ENCODE measurements around the gene GNB1L.

Gene GNB1L

DNA sequence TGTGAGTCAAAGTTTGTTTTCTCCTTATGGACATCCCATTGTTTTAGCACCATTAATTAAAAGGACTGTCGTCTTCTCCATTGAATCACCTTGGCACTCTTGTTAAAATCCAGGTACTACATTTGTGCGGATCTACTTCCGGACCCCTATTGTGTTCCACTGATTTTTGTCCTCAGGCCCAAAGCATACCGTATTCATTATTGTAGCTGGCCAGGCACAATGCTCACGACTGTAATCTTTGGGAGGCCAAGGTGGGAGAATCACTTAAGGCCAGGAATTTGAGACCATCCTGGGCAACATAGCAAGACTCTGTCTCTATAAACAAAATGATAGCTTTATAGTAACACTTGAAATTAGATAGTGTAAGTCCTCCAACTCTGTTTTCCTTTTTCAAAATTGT is 8.9 kb upstream of the GNB1L start:
- no peak for DNase-seq

DNA sequence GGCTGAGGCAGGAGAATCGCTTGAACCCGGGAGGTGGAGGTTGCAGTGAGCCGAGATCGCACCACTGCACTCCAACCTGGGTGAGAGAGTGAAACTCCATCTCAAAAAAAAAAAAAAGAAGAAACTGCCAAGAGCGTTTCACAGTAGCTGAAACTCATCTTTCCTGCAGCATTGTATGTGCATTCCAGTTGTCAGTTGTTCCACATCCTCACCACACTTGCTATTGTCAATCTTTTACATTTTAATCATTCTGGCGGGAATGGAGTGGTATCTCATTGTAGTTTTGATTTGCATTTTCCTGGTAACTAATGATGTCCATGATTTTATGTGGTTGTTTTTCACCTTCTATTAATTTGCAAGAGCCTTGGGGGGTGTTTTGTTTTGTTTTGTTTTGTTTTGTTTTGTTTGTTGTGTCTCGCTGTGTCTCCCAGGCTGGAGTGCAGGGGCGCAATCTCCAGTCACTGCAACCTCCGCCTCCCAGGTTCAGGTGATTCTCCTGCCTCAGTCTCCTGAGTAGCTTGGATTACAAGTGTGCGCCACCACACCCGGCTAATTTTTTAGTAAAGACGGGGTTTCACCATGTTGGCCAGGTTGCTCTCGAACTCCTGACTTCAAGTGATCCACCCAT is 8.1 kb upstream of the GNB1L start:
- no peak for DNase-seq

DNA sequence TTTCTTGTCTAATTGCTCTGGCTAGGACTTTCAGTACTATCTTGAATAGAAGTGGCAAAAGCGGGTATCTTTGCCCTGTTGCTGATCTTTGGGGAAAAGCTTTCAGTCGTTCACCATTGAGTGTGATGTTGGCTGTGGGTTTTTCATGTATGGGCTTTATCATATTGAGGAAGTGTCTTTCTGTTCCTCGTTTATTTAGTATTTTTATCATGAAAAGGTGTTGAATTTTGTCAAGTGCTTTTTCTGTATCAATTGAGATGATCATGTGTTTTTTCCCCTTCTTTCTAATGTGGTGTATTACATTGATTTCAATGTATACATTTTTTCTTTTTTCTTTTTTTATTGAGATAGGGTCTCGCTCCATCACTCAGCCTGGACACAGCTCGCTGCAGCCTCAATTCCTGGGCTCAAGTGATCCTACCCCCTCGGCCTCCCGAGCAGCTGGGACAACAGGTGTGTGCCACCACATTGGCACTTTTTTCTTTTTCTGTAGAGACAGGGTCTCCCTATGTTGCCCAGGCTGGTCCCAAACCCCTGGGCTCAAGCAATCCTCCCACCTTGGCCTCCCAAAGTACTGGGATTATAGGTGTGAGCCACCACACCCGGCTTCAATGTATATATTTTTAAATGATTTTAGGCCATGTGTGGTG is 5.3 kb upstream of the GNB1L start:
- no peak for DNase-seq

DNA sequence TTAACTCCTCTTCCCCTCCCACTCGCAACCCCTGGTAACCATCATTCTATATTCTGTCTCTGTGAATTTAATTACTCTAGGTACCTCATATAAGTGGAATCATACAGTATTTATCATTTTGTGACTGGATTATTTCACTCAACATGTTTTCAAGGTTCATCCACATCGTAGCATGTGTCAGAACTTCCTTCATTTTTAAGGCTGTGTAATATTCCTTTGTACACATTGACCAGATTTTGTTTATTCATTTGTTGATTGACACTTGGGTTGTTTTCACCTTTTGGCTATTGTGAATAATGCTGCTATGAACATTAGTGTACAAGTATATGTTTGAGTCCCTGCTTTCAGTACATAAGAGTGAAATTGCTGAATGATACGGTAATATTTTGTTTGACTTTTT is 2.7 kb upstream of the GNB1L start:
- DNase-seq, result no peak

DNA sequence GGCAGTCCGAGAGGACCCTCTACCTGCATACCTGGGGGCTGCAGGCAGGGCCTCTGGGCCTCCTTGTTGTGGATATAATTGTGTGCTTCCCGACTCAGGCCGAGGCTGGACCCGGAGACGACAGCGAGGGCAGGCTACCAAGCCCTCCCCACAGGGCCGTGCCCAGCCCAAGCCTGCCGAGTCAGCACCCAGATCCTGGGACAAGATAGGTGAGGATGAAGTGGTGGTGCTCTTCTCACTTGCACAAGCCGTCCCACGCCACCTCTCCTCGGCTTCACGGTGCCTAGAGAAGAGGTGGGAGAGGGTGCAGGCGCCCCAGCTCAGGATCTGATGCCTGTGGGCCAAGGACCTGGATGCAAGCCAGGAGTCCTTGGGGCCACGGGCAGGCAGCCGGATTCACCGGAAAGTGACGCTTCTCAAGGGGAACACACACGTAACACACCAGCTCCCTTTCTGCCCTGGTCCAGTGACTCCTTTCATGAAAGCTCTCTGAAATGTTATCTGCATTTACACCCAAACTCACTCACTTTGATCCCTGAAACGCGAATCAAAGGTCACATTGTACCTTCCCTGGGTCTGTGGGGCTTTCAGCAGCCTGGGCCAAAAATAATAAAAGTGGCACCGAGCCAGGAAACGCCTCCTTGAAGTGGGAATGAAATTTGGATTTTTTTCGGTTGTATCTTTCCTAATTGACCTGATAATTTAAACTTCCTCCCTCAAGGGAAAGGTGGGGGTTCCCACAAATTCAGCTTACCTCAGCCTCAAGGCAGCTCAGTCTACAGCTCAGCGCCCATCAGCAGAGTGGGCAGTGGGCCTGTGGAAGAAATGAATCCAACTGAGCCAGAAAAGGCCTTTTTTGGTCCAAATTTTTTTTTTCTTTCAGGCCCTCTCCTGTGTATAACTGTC is 1.1 kb upstream of the GNB1L start:
- peak in 9 of 51 donors; percentile 9 to 56 (median 50) for DNase-seq

- peak in 2 of 51 donors; percentile 48 to 57 for DNase-seq
These were observed 546 bp downstream of the GNB1L start for GRCh38 chr22:19853879-19854777.

DNA sequence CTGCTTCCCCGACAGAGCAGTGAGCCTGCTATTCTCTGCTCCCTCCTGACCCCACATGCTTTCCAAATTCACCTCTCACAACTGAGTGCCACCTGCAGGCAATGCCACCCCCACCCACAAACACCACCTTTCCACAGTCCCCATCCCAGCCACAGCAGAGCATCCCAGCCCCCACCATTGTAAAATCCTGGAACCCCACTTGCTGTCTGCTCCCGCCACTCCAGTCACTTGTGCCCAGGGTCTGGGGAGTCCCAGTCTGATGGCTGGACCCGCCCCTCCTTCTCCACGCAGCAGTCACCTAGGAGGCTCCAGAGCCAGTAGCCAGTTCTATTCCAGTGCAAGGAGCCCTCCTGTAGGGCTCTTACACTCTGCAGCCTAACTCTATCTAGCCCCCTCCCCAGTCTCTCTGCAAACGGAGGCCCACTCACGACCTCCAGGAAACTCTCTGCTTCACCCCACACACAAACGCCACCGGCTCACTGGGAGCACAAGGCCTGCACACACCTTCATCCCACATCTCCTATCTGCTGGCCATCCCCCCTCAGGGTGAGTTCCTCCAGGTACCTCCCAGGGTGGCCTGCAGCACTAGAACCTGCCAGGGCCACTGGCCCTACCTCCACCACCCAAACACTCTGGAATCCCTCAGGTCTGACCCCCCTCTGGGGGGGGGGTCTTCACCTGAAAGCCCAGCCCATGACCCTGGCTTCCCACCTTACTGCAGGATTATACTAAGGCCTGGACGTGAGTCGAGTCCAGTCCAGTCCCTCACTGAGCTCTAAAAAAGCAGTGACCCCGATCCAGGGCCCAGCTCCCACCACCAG is 1.4 kb downstream of the GNB1L start:
- no peak for DNase-seq

DNA sequence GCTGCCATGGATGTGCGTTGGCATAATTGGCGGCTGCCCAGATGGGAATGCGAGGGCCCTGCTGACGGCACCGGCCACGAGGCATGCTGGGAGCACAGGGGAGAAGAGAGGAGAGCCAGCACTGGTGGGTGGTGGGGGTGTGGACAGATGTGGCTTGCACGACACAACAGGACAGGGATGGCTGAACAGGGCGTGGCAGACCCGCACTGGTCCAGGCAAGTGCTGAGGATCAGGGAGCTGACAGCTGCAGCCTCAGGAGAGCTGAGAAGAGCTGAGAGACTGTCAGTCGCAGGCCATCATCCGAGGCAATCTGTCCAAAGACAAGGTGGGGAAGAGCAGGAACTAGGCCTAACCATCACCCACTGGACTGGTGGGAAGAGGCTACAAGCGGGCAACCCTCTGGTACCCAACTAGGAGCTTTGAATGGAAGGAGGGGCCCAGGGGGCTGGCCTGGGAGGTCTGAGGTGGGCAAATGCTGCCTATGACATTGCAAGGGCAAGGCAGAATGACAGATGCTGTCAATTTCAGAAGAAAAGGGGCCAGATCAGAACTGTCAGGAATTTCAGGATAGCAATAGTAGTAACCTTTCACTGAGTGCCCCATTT is 2.4 kb downstream of the GNB1L start:
- DNase-seq, result peak in 1 of 51 donors; percentile 48

DNA sequence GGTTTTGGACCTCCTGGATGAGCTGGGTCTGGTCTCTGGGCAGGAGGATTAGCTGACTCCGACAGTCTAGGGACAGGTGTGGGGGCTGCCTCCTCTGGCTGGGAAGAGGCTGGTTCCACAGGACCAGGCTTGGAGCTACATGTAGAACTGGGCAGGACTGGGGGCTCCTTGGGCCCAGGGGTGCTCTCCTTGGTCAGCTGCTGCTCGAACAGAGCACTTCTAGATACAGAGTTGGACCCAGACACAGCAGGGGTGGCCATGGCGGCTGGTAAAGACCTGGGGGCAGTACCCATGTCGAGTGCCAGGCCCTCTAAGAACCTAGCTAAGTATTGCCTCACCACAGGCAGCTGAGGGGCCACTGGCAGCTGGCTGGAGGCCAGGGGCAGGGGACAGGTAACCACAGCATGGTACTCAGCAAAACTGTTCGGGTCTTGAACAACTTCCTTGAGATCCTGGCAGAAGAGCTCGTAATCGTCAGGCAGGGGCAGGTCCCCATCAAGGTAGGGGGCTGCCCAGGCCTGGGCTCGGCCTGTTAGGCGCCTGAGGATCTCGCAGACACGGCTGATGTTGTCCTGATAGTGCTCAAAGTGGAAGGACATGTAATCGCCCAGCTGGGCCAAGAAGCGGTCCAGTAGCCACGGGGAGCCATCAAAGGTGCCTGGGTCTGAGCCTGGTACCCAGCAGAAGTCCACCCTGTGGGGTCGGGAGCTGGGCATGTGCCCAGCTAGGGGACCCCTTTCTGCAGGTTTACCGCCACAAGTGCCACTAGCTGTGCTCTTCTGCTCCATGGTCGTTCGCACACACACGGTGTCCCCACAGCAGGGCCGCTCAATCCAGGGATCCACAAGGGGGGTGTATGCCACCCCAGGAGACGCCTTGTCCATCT is 3.1 kb downstream of the GNB1L start:
- DNase-seq, result no peak

- no peak for DNase-seq
These were observed 3.9 kb downstream of the GNB1L start for GRCh38 chr22:19850763-19851109.

DNA sequence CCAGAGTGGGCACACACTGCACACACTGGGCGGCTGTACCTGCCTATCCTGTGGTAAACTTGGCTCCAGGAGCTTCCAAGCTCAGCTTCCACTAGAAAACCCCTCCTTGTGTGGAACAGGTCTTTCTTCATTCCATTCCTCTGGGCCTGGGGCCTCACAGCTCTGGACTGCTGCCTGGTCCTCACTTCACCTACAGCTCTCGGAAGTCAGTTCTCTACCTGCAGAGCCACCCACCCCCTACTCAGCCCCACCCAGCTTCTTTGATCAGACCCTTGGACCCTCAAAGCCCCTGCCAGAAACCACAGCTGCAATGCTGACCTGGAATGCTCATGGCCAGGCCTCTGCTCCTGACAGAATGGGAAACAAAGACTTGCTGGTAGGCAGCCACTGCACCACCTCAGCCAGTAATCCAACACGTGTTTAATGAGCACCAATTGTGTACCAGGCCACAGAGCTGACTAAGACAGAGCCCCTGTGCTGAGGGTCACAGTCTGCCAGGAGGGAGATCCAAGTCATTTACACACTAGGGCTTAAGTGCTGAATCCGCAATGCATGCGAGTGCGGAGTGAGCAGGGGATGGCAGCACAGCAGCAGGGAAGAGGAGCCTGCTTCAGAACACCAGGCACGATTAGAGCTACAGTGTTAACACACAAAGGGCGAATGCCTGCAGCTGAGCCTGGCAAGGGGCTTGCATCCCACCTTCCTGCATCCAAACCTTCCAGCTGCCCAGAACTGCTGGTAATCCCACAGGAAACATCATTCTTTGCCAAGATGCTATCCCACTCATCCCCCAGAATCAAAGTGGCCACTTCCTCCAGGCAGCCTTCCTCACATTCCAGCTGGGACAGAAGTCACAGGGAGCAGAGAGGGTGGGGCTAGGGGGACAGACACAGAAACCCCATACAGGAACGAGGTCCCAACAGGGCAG is 4.6 kb downstream of the GNB1L start:
- no peak for DNase-seq

DNA sequence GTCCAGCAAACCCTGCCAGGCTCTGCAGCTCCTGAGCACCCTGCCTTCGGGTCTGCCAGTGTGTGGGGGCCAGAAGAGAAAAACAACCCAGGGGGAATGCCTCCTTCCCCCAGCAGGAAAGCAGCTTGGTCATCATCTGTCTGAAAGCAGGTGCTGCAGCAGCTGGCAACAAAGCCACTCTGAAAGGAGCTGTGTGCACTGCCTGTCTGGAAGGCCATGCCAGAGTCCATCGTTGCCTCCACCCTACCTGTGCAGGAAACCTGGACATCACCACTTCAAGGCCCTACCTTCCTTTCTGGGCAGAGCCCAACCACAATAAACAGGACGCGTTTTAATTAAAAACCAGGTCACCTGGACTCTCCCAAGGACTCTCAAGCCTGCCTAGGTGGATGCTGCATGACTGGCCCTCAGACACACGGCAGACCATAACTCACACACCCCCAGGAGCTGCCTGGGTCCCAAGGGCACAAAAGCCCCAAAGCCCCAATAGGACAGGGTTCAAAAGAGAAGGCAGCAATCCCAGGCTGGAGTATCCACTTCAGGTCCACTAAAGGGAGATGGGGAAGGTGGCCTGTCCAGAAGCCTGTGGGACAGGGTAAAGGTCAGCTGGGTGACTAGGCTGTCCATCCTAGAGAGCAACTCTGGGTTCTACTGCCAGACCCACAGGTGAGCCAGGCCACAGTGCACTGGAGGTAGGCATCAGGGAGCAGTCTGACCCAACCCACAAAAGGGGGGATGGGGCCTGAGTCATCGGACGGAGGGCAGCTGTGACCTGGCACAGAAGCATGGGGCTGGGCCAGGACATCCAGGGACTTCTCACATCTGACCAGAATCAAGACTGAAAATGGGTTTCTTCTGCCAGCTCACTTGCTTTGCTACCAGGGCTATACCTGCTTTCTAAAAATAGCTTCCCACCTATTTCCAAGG is 6.1 kb downstream of the GNB1L start:
- DNase-seq, result peak in 1 of 51 donors; percentile 21

DNA sequence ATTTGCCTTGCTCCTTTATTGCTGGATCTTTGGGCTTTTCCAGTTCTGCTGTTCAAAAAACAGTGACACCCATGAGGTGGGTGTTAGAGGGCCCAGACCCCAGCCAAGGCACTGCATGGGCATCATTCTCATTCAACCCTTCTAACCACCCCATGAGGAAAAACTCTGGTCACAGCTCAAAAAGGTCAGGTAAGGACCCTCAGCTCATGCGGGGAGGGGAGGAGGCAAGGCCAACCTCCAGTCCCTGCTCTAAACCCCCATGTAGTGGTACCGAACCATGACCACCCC is 7.4 kb downstream of the GNB1L start:
- DNase-seq, result no peak

- no peak for DNase-seq
These were observed 7.9 kb downstream of the GNB1L start for GRCh38 chr22:19846620-19847344.

DNA sequence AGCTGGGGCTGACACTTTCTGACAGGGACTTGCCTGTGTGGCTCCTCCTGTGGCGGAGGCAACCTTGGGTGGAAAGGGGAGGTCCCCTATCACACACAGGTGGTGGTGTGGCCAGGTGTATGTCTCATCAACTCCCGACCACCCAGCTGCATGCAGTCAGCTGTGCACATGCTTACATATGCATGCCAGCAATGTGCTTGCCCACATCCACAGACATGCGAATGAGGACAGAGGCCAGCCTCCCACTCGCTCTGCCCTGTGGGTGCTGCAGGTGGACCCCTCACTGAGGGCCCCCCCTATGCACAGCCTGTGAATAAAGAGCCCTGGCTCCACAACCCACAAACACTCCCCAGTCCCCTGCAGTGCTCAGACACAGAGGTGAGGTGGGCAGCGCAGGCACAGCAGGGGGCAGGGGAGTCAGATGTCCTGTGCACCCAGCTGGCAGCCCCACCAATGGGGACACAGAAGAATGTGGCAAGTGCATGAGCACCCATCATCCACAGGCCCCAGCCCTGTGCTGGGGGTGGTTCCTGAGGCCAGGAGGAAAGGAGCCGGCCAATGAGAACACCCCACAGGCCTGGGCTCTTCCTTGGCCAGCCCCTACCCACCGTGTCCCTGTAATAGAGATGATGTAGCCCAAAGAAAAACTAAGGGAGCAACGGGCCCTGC is 9.5 kb downstream of the GNB1L start:
- no peak for DNase-seq

Data from hypothalamus (tissue), 51 donors.